HG03095 (cell line): ENCODE data around the gene PNRC1.
"Not testable (repeated sequence)": the region's sequence is repeated elsewhere in the genome, so short reads cannot be mapped to it uniquely, and the experiment has no call there.

Source experiments
- ATAC-seq: cut with Tn5 transposase; IDR thresholded peaks from one replicate; pipeline ENCODE4 v1.9.1; 2021; ENCODE audit warnings: moderate library complexity; ENCODE audit not compliant: unreplicated experiment

PNRC1 gene

GRCh38 chr6:89058627-89059026 is 21.9 kb upstream of the PNRC1 start:
- no peak for ATAC-seq

DNA sequence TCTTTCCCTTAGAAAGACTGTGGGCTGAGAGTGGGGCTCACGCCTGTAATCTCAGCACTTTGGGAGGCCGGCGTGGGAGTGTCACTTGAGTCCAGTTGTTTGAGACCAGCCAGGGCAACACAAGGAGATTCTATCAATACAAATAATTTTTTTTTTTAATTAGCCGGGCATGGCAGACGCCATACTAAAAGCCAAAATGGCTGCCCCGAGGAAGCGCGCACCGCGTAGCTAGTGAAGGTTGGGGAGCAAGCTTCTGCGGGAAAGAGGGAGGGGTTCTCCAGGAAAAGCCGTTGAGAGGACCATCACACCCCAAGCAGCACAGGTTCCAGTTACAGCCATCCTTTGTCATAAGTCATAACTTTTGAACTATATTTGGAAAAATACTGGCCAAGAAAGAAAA is 21.3 kb upstream of the PNRC1 start:
- no peak for ATAC-seq

- no peak for ATAC-seq
Measured at GRCh38 chr6:89063881-89064280, 16.7 kb upstream of the PNRC1 start.

DNA sequence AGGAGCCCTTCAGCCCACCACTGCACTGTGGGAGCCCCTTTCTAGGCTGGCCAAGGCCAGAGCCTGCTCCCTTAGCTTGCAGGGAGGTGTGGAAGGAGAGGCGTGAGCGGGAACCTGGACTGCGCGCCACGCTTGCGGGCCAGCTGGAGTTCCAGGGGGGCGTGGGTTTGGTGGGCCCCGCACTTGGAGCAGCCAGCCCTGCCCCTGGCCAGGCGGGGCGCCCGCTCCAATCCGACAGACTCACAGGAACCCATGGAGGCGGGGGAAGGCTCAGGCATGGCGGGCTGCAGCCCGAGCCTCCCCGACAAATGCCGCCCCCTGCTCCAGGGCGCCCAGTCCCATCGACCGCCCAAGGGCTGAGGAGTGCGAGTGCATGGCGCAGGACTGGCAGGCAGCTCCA is 15.6 kb upstream of the PNRC1 start:
- not testable (repeated sequence) for ATAC-seq

GRCh38 chr6:89066121-89066520 is 14.4 kb upstream of the PNRC1 start:
- ATAC-seq, result not testable (repeated sequence)

- ATAC-seq, result no peak
Measured at GRCh38 chr6:89066940-89067646, 13.5 kb upstream of the PNRC1 start.

DNA sequence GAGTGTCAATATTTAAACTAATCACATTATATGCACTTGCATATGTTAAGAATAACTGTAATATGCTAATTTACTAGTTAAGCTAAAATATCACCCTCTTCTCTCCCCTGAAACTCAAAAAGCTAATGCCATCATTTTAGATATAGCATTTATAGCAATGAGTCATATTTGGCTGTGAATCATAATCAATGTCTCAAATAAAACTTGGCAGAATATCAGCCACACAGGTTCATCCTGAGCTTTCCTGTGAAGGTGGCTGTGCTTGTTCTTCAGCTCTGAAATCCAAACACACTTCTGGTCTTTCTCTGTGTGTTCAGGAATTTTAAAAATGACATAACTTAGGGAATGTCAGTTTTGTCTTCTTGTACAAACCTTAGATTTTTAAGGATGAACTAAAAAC is 12.8 kb upstream of the PNRC1 start:
- ATAC-seq, result no peak

DNA sequence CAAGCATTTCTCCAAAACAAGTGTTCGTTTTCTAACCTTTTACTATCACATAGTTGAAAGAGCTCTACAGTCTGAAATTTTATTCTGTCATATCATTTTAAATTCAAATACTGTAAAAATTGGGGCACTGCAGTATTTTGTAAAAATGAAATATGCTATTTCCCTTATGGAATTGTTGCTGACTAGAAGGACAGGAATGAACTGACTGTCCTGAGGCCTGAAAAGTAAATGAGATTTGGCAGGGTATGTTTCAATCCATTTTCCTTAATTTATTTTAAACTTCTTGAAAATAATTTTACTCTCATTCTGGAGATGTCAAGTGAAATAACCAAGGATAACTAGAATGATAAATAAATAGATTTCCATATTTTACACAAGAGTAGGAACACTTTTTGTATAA is 11.9 kb upstream of the PNRC1 start:
- ATAC-seq, result no peak

DNA sequence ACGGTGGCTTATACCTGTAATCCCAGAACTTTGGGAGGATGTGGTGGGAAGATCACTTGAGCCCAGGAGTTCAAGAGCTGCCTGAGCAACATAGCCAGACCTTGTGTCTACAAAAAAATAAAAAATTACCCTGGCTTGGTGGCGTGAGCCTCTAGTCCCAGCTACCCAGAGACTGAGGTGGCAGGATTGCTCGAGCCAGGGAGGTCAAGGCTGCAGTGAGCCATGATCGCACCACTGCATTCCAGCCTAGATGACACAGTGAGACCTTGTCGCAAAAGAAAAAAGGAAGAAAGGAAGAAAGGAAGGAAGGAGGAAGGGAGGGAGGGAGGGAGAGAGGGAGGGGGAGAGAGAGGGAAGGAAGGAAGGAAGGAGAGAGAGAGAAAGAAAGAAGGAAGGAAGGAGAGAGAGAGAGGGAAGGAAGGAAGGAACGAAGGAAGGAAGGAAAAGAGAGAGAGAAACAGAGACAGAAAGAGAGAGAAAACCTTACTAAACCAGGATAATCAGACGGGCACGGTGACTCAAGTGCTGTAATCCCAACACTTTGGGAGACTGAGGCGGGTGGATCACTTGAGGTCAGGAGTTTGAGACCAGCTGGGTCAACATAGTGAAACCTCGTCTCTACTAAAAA is 10.9 kb upstream of the PNRC1 start:
- no peak for ATAC-seq

DNA sequence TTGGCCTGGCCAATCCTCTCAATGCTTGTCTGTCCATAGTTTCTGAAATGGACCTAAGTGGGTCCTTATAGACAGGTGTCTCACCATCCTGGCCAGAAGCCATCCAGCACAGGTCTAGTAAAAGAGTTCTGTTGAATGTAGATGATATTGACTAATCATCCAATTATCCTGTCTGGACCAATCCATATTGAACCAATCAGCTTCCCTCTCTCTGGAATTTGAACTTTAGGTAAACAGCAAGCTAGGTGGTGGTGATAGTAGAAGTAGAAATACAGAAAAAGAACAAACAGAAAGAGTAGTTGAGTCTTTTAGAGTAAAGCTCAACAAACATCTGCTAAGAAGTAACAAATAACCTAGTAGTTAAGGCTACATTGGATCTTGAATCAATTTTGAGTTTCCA is 9.5 kb upstream of the PNRC1 start:
- ATAC-seq, result no peak

DNA sequence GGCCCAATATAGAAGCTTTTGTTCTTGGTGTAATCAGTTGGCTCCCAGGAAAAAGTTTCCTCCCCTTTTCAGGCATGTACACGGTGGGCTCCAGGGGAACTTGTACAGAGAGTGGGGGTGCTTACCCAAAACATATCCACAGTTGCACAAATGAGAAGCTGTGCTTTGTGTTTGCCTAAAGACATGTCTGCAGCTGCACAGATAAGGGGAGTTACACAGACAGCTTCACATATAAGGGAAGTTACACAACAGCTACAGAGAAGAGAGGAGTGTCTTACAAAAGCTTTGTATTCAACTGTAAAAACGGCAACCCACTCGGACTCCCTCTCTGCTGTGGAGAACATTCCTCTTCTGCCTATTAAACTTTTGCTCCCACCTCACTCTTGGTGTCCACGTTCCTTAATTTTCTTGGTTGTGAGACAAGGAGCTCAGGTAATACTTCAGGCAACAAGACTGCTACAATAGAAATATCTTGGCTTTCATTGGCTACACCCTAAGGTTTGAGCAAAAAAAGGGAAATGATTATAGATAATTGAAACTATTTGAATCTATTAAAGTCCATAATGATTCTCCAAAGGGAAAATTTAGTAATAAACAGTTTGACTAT is 7.4 kb upstream of the PNRC1 start:
- ATAC-seq, result no peak

DNA sequence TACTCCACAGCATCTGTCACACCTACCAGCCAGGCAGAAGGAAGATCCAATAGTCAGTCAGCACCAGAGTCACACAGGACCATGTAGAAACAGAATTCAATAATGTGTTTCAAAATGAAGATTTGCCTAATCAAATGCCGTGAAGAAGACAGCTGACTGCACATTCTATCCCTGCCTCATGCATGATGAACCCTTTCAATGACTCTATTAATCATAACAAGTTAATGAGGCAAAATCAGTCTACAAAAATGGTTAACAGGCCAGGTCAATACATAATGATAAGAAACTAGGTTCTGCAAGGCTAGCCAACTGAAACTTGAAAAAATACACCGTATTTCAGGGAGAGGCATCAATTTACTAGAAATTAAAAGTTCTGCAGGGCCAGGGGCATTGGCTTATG is 6.7 kb upstream of the PNRC1 start:
- no peak for ATAC-seq

- ATAC-seq, result no peak
Measured at GRCh38 chr6:89079511-89080234, 878 bp upstream of the PNRC1 start.

- ATAC-seq, result peak; percentile 4
Measured at GRCh38 chr6:89081129-89081422, 525 bp downstream of the PNRC1 start.

DNA sequence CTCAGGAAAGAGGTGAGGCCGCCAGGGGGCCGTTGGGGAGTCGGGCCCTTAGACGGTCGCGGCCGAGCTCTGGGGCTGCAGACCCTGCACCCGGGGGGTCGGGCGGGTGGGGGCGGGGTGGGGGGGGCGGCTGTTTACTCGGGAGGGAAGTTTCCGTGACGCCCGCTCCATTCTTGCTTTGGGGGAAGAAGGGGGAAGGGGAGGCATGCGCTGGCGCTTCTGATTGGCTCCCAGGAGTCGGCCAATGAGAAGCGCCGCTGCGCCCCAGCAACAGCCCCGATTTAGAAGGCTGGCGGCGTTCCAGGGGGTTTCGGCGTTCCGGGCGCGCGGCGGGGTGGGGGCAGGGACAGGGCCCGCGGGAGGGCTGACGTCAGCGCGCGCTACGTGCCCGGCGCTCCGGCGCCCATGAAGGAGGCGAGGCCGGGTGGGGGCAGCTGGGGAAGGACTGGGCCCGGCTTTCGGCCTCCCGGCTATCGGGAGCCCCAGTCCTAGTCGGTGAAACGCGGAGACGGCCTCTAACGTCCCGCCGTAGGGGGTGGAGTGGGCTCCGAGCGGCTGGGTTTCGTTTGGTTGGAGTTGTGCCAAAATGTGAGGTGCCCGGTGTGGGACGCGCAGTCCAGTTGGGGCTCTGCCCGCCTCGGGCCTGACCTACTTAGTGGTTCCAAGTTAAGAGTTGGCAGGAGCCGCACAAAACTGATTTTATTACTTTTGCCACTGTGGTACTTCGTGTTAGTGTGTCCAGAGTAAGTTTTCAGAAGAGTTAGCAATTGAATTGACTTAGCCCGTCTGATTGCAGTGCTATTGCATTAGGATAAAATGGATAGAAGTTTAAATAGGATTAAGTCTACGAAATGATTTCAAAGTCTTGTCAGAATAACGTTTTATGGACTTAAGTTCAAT is 1.1 kb downstream of the PNRC1 start:
- ATAC-seq, result peak; percentile 55

DNA sequence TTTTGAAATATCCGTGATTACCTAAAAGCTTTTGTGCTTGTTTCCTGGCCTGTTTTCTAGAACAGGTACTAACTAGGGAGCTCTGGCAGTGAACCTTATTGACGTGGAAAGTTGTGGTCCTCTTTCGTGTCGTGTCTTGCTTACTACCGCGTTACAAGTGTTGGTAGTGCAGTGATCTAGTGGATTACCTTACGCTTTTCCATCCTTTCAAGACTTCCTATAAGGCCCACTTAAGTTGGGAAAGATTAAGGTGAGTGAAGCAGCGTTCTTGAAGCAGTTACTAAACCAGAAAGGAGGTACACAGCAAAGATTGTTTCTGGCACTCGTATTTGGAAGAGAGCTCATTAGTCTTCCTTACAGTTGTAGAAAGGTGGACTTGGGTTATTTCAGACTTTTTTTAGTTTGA is 1.9 kb downstream of the PNRC1 start:
- ATAC-seq, result no peak

- no peak for ATAC-seq
Measured at GRCh38 chr6:89084542-89084941, 4.0 kb downstream of the PNRC1 start.

- no peak for ATAC-seq
Measured at GRCh38 chr6:89084954-89085353, 4.4 kb downstream of the PNRC1 start.

GRCh38 chr6:89085409-89086205 is 5.1 kb downstream of the PNRC1 start:
- ATAC-seq, result no peak

- ATAC-seq, result no peak
Measured at GRCh38 chr6:89087881-89088280, 7.3 kb downstream of the PNRC1 start.
